ENCODE measurements around the gene NETO2. TPM values are rescaled to one million over a fixed set of nuclear protein-coding genes. Genes with fewer than 3 reads are reported as not detected.
A peak's percentile ranks its signal among the peaks of the same experiment; 100 is the strongest.

The NETO2 gene
- total and polyA plus RNA-seq, 9 of the 15 experiments (the other 6 are each of a cell fraction or from before 2014, with no cell fraction given) = 4.1 to 37.0 (median 22.2) TPM

DNA sequence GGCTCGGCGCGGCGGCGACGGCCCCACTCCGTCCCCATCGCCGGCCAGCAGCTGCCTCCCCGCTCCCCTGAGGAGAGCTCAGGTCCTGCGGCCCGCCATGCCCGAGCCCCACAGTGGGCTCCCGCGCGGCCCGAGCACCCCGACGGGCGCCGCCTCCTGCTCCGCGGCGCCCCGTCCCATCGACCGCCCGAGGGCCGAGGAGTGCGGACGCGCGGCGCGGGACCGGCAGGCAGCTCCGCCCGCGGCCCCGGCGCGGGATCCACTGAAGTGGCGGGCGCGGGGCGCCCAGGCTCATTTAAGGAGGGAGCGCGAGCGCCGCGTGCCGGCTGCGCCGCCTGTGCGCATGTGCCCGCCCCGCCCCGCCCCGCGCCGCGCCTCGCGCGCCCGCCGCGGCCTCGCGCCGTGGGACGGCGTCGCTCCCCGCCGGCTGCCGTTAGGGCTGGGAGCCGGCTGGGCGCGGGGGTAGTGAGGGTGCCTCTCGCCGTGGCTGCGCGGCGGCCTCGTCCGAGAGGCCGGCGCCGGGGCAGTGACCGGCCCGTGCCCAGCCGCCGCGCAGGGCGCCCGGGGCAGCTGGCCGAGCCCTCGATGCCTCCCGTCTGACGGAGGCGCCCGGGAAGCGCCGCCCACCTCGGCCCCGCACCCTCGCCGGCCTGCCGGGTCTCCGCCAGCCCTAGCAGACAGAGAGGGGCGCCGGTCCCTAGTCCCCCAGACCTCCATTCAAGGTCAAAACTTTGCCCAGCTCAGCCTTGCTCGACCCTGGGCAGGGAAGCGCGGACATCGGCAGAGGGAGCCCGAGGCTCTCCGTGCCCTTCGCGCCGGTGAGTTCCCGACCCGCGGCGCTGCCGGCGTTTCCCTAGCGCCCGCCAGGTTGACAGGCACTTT, at the start of gene NETO2 (continued):
- no peak for TF ChIP-seq ELK3 (CRISPR knock-in tag; IDR thresholded peaks at IDR 0.05)
- TF ChIP-seq, protein P1, sequence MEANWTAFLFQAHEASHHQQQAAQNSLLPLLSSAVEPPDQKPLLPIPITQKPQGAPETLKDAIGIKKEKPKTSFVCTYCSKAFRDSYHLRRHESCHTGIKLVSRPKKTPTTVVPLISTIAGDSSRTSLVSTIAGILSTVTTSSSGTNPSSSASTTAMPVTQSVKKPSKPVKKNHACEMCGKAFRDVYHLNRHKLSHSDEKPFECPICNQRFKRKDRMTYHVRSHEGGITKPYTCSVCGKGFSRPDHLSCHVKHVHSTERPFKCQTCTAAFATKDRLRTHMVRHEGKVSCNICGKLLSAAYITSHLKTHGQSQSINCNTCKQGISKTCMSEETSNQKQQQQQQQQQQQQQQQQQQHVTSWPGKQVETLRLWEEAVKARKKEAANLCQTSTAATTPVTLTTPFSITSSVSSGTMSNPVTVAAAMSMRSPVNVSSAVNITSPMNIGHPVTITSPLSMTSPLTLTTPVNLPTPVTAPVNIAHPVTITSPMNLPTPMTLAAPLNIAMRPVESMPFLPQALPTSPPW (CRISPR knock-in tag; IDR thresholded peaks at IDR 0.05) = peak; percentile 58
- TF ChIP-seq RB1 (IDR thresholded peaks at IDR 0.05; ENCODE audit: low read depth) = peak; percentile 51
- TF ChIP-seq TFAM (CRISPR knock-in tag; conservative IDR thresholded peaks at IDR 0.05) = no peak
- peak in 1 of 2 experiments; percentile 33; a peak in 1 of 4 replicates for TF ChIP-seq FOXA3 (CRISPR knock-in tag; conservative IDR thresholded peaks at IDR 0.05 in 1 of 2, IDR thresholded peaks at IDR 0.05 in 1 of 2)
- TF ChIP-seq THAP12 (CRISPR knock-in tag; IDR thresholded peaks at IDR 0.05) = peak; percentile 29; the same call in 1 of the 2 replicates
- TF ChIP-seq GATAD2B (IDR thresholded peaks at IDR 0.05; ENCODE audit: borderline replicate concordance) = 0 out of 2 replicates have a peak, but pooled peaks have one; percentile 45
- no peak for TF ChIP-seq PCBP2 (IDR thresholded peaks at IDR 0.05; ENCODE audit: low read depth, low read length, poor library complexity, severe bottlenecking)
- no peak for TF ChIP-seq POLR3A (IDR thresholded peaks at IDR 0.05; ENCODE audit: borderline replicate concordance, extremely low read depth, insufficient read depth, insufficient read length)
- peak; percentile 74 for TF ChIP-seq RBFOX2 (IDR thresholded peaks at IDR 0.05; ENCODE audit: low read depth, low read length)
- TF ChIP-seq ZNF121 (CRISPR knock-in tag; conservative IDR thresholded peaks at IDR 0.05) = no peak
- TF ChIP-seq PCBP1 (IDR thresholded peaks at IDR 0.05; ENCODE audit: low read depth, low read length, poor library complexity, severe bottlenecking) = peak; percentile 27
- peak; percentile 87 for TF ChIP-seq CTBP1 (IDR thresholded peaks at IDR 0.05; ENCODE audit: borderline replicate concordance)
- peak; percentile 11 to 38; a peak in 2 of 4 replicates for TF ChIP-seq RAD21 (CRISPR knock-in tag; conservative IDR thresholded peaks at IDR 0.05 in 1 of 2, IDR thresholded peaks at IDR 0.05 in 1 of 2)
- TF ChIP-seq NONO (IDR thresholded peaks at IDR 0.05; ENCODE audit: low read depth in 2 of 2, low read length in 1 of 2) = peak in 1 of 2 experiments; percentile 91; a peak in 2 of 4 replicates
- no peak for TF ChIP-seq ZNF764 (CRISPR knock-in tag; IDR thresholded peaks at IDR 0.05; ENCODE audit: low read depth)
- 0 out of 4 replicates have a peak, but pooled peaks of 1 of the 2 experiments have one; percentile 3 for TF ChIP-seq MAZ (CRISPR knock-in tag; conservative IDR thresholded peaks at IDR 0.05 in 1 of 2, IDR thresholded peaks at IDR 0.05 in 1 of 2)
- TF ChIP-seq ZNF583 (CRISPR knock-in tag; IDR thresholded peaks at IDR 0.05) = 0 out of 2 replicates have a peak, but pooled peaks have one; percentile 15
- peak; percentile 2 for TF ChIP-seq TAF1 (IDR thresholded peaks at IDR 0.05; ENCODE audit: control insufficient read depth, extremely low read depth, insufficient read depth, low read length, severe bottlenecking)
- TF ChIP-seq PHF8 (IDR thresholded peaks at IDR 0.05; ENCODE audit: borderline replicate concordance, low read length) = peak; percentile 73; the same call in 1 of the 2 replicates
